GM13977 (cell line): ENCODE data around the gene MOB1A.
"Not testable (repeated sequence)": the region's sequence is repeated elsewhere in the genome, so short reads cannot be mapped to it uniquely, and the experiment has no call there.

Experiments used
- DNase-seq: peaks from one replicate; pipeline ENCODE4 v3.0.0; 2012; ENCODE audit warnings: low spot score
- CTCF ChIP-seq: IDR thresholded peaks from 2 replicates; pipeline ENCODE4 v1.5.1; 2012; ENCODE audit warnings: mild to moderate bottlenecking, control low read depth; ENCODE audit not compliant: insufficient read depth; ENCODE audit errors: extremely low read depth, missing control alignments
- in situ Hi-C: fragments of 300-500 bp; cut with MboI; formaldehyde crosslinking; loops from one replicate; pipeline ENCODE4 v1.12.0; 2022; ENCODE audit warnings: low sequenced_read_pairs, low pct_unique_long_range_greater_than_20kb, mixed read lengths, inconsistent platforms; ENCODE audit not compliant: unreplicated experiment

MOB1A gene

GRCh38 chr2:74137651-74138599 is 40.8 kb downstream of the MOB1A start:
- no peak for DNase-seq
- TF ChIP-seq CTCF, result no peak
- in situ Hi-C loops, result no loop called here

- TF ChIP-seq CTCF, result no peak
- in situ Hi-C loops, result no loop called here
- no peak for DNase-seq
Observed at GRCh38 chr2:74131901-74132300, 46.8 kb downstream of the MOB1A start.

GRCh38 chr2:74130211-74130995 is 48.3 kb downstream of the MOB1A start:
- in situ Hi-C loops, result no loop called here
- TF ChIP-seq CTCF, result no peak
- DNase-seq, result no peak

- in situ Hi-C loops, result no loop called here
- no peak for DNase-seq
- TF ChIP-seq CTCF, result no peak
Observed at GRCh38 chr2:74128206-74128605, 50.5 kb downstream of the MOB1A start.

GRCh38 chr2:74123955-74124354 is 54.7 kb downstream of the MOB1A start:
- in situ Hi-C loops, result not testable (repeated sequence)

GRCh38 chr2:74121846-74122245 is 56.8 kb downstream of the MOB1A start:
- in situ Hi-C loops, result not testable (repeated sequence)

More at GRCh38 chr2:74123955-74124354, 54.7 kb downstream of the MOB1A start:
- not testable (repeated sequence) for DNase-seq

GRCh38 chr2:74119912-74120825 is 58.5 kb downstream of the MOB1A start:
- in situ Hi-C loops, result no loop called here
- DNase-seq, result peak; percentile 93
- TF ChIP-seq CTCF, result peak; percentile 91

More at GRCh38 chr2:74121846-74122245, 56.8 kb downstream of the MOB1A start:
- DNase-seq, result not testable (repeated sequence)
